ENCODE results near the gene USP40. TPM values are rescaled to one million over a fixed set of nuclear protein-coding genes. Genes with fewer than 3 reads are reported as not detected.

Gene USP40
- total and polyA plus RNA-seq, 10 of the 15 experiments (the other 5 are each of a cell fraction or from before 2014, with no cell fraction given) = 3.4 to 20.8 (median 15.2) TPM

DNA sequence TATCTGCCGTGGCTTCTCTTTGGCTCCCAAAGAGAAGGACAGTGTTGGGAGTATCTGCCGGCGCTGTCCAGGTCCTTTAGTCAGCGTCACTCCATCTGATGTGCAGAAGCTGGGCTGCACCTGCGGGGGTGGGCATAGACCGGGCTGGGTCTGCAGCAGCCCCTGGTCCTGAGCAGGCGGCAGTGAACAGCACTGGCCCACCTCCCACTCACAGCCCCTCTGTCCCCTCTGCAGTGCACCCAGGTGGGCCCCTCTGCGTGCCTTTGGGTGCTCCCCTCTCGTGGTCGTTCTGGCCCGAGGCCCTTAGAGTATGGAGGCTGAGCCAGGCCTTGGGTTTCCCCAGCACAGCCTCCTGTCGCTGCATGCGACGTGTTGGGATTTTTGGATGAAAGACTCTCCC is 95.7 kb downstream of the USP40 start (continued):
- TF ChIP-seq ZNF24 (IDR thresholded peaks at IDR 0.05) (no peak), RB1 (IDR thresholded peaks at IDR 0.05; ENCODE audit: borderline replicate concordance) (no peak)
- TF ChIP-seq, protein P1, sequence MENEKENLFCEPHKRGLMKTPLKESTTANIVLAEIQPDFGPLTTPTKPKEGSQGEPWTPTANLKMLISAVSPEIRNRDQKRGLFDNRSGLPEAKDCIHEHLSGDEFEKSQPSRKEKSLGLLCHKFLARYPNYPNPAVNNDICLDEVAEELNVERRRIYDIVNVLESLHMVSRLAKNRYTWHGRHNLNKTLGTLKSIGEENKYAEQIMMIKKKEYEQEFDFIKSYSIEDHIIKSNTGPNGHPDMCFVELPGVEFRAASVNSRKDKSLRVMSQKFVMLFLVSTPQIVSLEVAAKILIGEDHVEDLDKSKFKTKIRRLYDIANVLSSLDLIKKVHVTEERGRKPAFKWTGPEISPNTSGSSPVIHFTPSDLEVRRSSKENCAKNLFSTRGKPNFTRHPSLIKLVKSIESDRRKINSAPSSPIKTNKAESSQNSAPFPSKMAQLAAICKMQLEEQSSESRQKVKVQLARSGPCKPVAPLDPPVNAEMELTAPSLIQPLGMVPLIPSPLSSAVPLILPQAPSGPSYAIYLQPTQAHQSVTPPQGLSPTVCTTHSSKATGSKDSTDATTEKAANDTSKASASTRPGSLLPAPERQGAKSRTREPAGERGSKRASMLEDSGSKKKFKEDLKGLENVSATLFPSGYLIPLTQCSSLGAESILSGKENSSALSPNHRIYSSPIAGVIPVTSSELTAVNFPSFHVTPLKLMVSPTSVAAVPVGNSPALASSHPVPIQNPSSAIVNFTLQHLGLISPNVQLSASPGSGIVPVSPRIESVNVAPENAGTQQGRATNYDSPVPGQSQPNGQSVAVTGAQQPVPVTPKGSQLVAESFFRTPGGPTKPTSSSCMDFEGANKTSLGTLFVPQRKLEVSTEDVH (IDR thresholded peaks at IDR 0.05; ENCODE audit: low read depth, partially characterized antibody) = no peak

GRCh38 chr2:233470011-233470687 is 96.4 kb downstream of the USP40 start:
- no peaks in the 10 kb centered on the region for H3K27me3 ChIP-seq (replicated peaks in 1 of 2; ENCODE audit: control insufficient read depth in 2 of 2, insufficient read depth in 2 of 2, low read length in 1 of 2)
- SMC1A ChIA-PET (ENCODE audit: uncharacterized antibody, unreplicated experiment) = no interaction called here
- no peaks in the 10 kb centered on the region for H3K9me3 ChIP-seq (replicated peaks; ENCODE audit: control insufficient read depth, insufficient read depth, low read length)
- H3K4me3 ChIP-seq = no peak overlapping the region
- 95% methylated on average over 16 of the region's 20 CpGs for WGBS (ENCODE audit: insufficient coverage, insufficient replicate concordance, low lambda C conversion rate, missing lambda C conversion rate)
- intact Hi-C loops (cut with micrococcal nuclease; ENCODE audit: unreplicated experiment) (no loop called here), in situ Hi-C loops (cut with MboI) (no loop called here)
- DNase-seq (ENCODE audit: low read depth, low spot score) = no peak
- no peaks in the 10 kb centered on the region for H3K79me2 ChIP-seq (ENCODE audit: control insufficient read depth, insufficient read depth, low read length)
- no peaks in the 10 kb centered on the region for H3K4me1 ChIP-seq (ENCODE audit: control insufficient read depth, insufficient read depth, low read length)
- H2AFZ ChIP-seq (ENCODE audit: control insufficient read depth, low read depth, low read length) = no peak overlapping the region
- H3K27ac ChIP-seq (ENCODE audit: control insufficient read depth, insufficient read depth) = no peak overlapping the region
- ATAC-seq = no peak
- H3K36me3 ChIP-seq (ENCODE audit: control insufficient read depth in 2 of 2, insufficient read depth in 2 of 2, low read length in 1 of 2) = peaks cover 10 to 18% of the 10 kb centered on the region in 2 experiments; a peak in 3 of 4 replicates
- TF ChIP-seq LARP7 (IDR thresholded peaks at IDR 0.05) = no peak
- no peak for TF ChIP-seq ZNF24 (IDR thresholded peaks at IDR 0.05)
- TF ChIP-seq CBFB (IDR thresholded peaks at IDR 0.05; ENCODE audit: low read depth) = no peak
- no peak for TF ChIP-seq STAT3 (IDR thresholded peaks at IDR 0.05; ENCODE audit: low read depth, low read length)
- no peak for TF ChIP-seq SMARCA5 (IDR thresholded peaks at IDR 0.05)
- TF ChIP-seq PML (IDR thresholded peaks at IDR 0.05; ENCODE audit: low read length) = no peak
- no peak for TF ChIP-seq BCL3 (IDR thresholded peaks at IDR 0.05; ENCODE audit: borderline replicate concordance, insufficient read depth, low read depth, low read length, poor library complexity, severe bottlenecking)
- no peak for TF ChIP-seq IKZF1 (conservative IDR thresholded peaks at IDR 0.05)
- no peak for TF ChIP-seq RAD21 (IDR thresholded peaks at IDR 0.05; ENCODE audit: insufficient read depth, low read depth, low read length)
- no peak for TF ChIP-seq SMC3 (IDR thresholded peaks at IDR 0.05; ENCODE audit: borderline replicate concordance, low read length)
- no peak for TF ChIP-seq IRF5 (IDR thresholded peaks at IDR 0.05; ENCODE audit: borderline replicate concordance)
- TF ChIP-seq CHD1 (IDR thresholded peaks at IDR 0.05; ENCODE audit: low read depth, low read length) = no peak
- TF ChIP-seq POLR2AphosphoS2 (IDR thresholded peaks at IDR 0.05; ENCODE audit: low read depth, low read length) = no peak
- TF ChIP-seq DPF2 (IDR thresholded peaks at IDR 0.05) = no peak
- TF ChIP-seq CEBPB (IDR thresholded peaks at IDR 0.05; ENCODE audit: borderline replicate concordance in 1 of 2, low read depth in 2 of 2, low read length in 2 of 2) = no peak
- TF ChIP-seq EED (IDR thresholded peaks at IDR 0.05; ENCODE audit: low read depth) = no peak
- TF ChIP-seq CHD2 (IDR thresholded peaks at IDR 0.05; ENCODE audit: borderline replicate concordance, low read depth, low read length) = no peak
- TF ChIP-seq NRF1 (conservative IDR thresholded peaks at IDR 0.05; ENCODE audit: low read depth, low read length) = no peak
- CTCF ChIA-PET = no interaction called here
- H3K4me2 ChIP-seq (ENCODE audit: control insufficient read depth, insufficient read depth) = no peak overlapping the region
- no TSS peak for BruUV-seq (replicated peaks)
- FAIRE-seq = no peak
- H3K9ac ChIP-seq (ENCODE audit: control insufficient read depth, insufficient read depth, low read length) = no peak overlapping the region
- no peaks in the 10 kb centered on the region for H4K20me1 ChIP-seq (ENCODE audit: control insufficient read depth, insufficient read depth)
- RAD21 ChIA-PET (ENCODE audit: unreplicated experiment) = no interaction called here
- POLR2A ChIA-PET = no interaction called here

Measured in GM12878 (cell line).